HepG2 (cell line): ENCODE results near the gene PIEZO1. TPM values are rescaled to one million over a fixed set of nuclear protein-coding genes. Genes with fewer than 3 reads are reported as not detected.
A peak's percentile ranks its signal among the peaks of the same experiment; 100 is the strongest.

Source experiments
- AKAP8 ChIP-seq: sonication (generic); formaldehyde crosslinking; IDR thresholded peaks from 2 replicates; pipeline ENCODE4 v1.5.1; 2020; ENCODE audit warnings: mild to moderate bottlenecking, missing genetic modification reagents
- ATF3 ChIP-seq: sonication (generic); formaldehyde crosslinking; IDR thresholded peaks from 2 replicates; pipeline ENCODE4 v1.4.0; 2020; ENCODE audit warnings: missing genetic modification reagents
- ELF4 ChIP-seq: sonication (generic); formaldehyde crosslinking; IDR thresholded peaks from 2 replicates; pipeline ENCODE4 v1.5.0; 2020; ENCODE audit warnings: missing genetic modification reagents, mild to moderate bottlenecking, moderate library complexity, borderline replicate concordance
- EZH2 ChIP-seq: conservative IDR thresholded peaks from 2 replicates; pipeline ENCODE4 v1.6.1; 2012; ENCODE audit warnings: mild to moderate bottlenecking, low read depth, low read length, moderate library complexity
- HIVEP1 ChIP-seq: sonication (generic); formaldehyde crosslinking; IDR thresholded peaks from 2 replicates; pipeline ENCODE4 v1.4.0; 2020; ENCODE audit warnings: mild to moderate bottlenecking, missing genetic modification reagents
- HMGA1 ChIP-seq: sonication (generic); formaldehyde crosslinking; conservative IDR thresholded peaks from 2 replicates; pipeline ENCODE4 v1.4.0; 2020; ENCODE audit warnings: missing genetic modification reagents
- LCORL ChIP-seq, 2 experiments: fragments of 450-650 bp in 1 of 2; sonication (generic) in 1 of 2; formaldehyde crosslinking in 1 of 2; IDR thresholded peaks; 2 replicates each; pipeline versions ENCODE4 v1.5.0 to v1.6.1; 2017 to 2020; ENCODE audit warnings: antibody characterized with exemption in 1 of 2, missing genetic modification reagents in 1 of 2
- MNT ChIP-seq: fragments of 450-650 bp; IDR thresholded peaks from 2 replicates; pipeline ENCODE4 v1.6.1; 2016
- PHF21A ChIP-seq: sonication (generic); formaldehyde crosslinking; IDR thresholded peaks from 2 replicates; pipeline ENCODE4 v1.5.0; 2020; ENCODE audit warnings: mild to moderate bottlenecking, missing genetic modification reagents
- REXO4 ChIP-seq: sonication (generic); formaldehyde crosslinking; IDR thresholded peaks from 2 replicates; pipeline ENCODE4 v1.8.0; 2022; ENCODE audit warnings: missing genetic modification reagents, mild to moderate bottlenecking, borderline replicate concordance
- TCF12 ChIP-seq, 2 experiments: fragments of 450-650 bp in 1 of 2; sonication (generic) in 1 of 2; formaldehyde crosslinking in 1 of 2; IDR thresholded peaks; 2 replicates each; pipeline versions ENCODE4 v1.6.1 to v1.8.0; 2017 to 2022; ENCODE audit warnings: antibody characterized with exemption in 1 of 2, mild to moderate bottlenecking in 1 of 2, missing genetic modification reagents in 1 of 2, moderate library complexity in 1 of 2
- XRCC5 ChIP-seq: fragments of 200-400 bp; formaldehyde crosslinking; optimal IDR thresholded peaks from 2 replicates; pipeline ENCODE3; 2017; ENCODE audit warnings: mild to moderate bottlenecking, low read length
- ZFX ChIP-seq: sonication (generic); formaldehyde crosslinking; IDR thresholded peaks from 2 replicates; pipeline ENCODE4 v1.4.0; 2020; ENCODE audit warnings: mild to moderate bottlenecking, low read depth, missing genetic modification reagents, moderate library complexity
- ZMYM4 ChIP-seq: sonication (generic); formaldehyde crosslinking; IDR thresholded peaks from 2 replicates; pipeline ENCODE4 v1.8.1; 2023; ENCODE audit warnings: mild to moderate bottlenecking, missing genetic modification reagents
- ZNF563 ChIP-seq: sonication (generic); formaldehyde crosslinking; IDR thresholded peaks from 2 replicates; pipeline ENCODE4 v1.8.0; 2022; ENCODE audit warnings: mild to moderate bottlenecking, moderate library complexity, missing genetic modification reagents
- ZNF598 ChIP-seq: sonication (generic); formaldehyde crosslinking; IDR thresholded peaks from 2 replicates; pipeline ENCODE4 v1.5.1; 2020; ENCODE audit warnings: mild to moderate bottlenecking, missing genetic modification reagents, borderline replicate concordance
- ZNF772 ChIP-seq: sonication (generic); formaldehyde crosslinking; IDR thresholded peaks from 2 replicates; pipeline ENCODE4 v1.5.0; 2020; ENCODE audit warnings: mild to moderate bottlenecking, missing genetic modification reagents
- ZNF788 ChIP-seq: sonication (generic); formaldehyde crosslinking; IDR thresholded peaks from 2 replicates; pipeline ENCODE4 v1.5.0; 2020; ENCODE audit warnings: mild to moderate bottlenecking, missing genetic modification reagents, borderline replicate concordance
- polyA plus RNA-seq, 8 experiments: library from polyadenylated mRNA; depleted of rRNA in 3 of 8; stranded (reverse) in 7 of 8; unstranded in 1 of 8; fragments of >200 nt; fragmentation: Illumina TruSeq in 4 of 8; extraction: Trizol in 4 of 8; gene quantifications; 2 replicates each; pipeline versions ENCODE4 v1.2.1 to v1.2.3, GENCODE V29; 2011 to 2016; ENCODE audit warnings: low read depth in 4 of 8, missing spikeins in 1 of 8, mixed read lengths in 1 of 8; ENCODE audit not compliant: insufficient read depth in 1 of 8
- total RNA-seq, 5 experiments: library from RNA; depleted of rRNA; stranded (reverse); fragments of >200 nt; fragmentation: Illumina TruSeq; extraction: Trizol; gene quantifications; 2 replicates each; pipeline ENCODE4 v1.2.3, GENCODE V29; 2016; ENCODE audit warnings: low read depth in 1 of 5
- TF ChIP-seq, protein P1 (sequence below): IDR thresholded peaks from 2 replicates; pipeline ENCODE4 v1.6.1; 2012; ENCODE audit warnings: inconsistent platforms
- TF ChIP-seq, protein P2 (sequence below): sonication (generic); formaldehyde crosslinking; IDR thresholded peaks from 2 replicates; pipeline ENCODE4 v1.8.0; 2022; ENCODE audit warnings: missing genetic modification reagents, low read depth, mild to moderate bottlenecking, borderline replicate concordance
- TF ChIP-seq, protein P3 (sequence below): IDR thresholded peaks from 2 replicates; pipeline ENCODE4 v1.4.0; 2020; ENCODE audit warnings: mild to moderate bottlenecking, missing genetic modification reagents

PIEZO1 gene
- total and polyA plus RNA-seq, 2 of the 13 experiments (the other 11 are each of a cell fraction or from before 2014, with no cell fraction given) = 67.9 to 85.0 TPM

- TF ChIP-seq ZMYM4 (CRISPR knock-in tag) (peak; percentile 11; the same call in 1 of the 2 replicates), LCORL (IDR thresholded peaks at IDR 0.05) (no peak), LCORL (CRISPR knock-in tag; IDR thresholded peaks at IDR 0.05) (peak; percentile 28; the same call in 1 of the 2 replicates), ELF4 (CRISPR knock-in tag) (no peak), TCF12 (IDR thresholded peaks at IDR 0.05) (no peak), TCF12 (CRISPR knock-in tag; IDR thresholded peaks at IDR 0.05) (0 out of 2 replicates have a peak, but pooled peaks have one; percentile 17), ZNF598 (0 out of 2 replicates have a peak, but pooled peaks have one; percentile 39), MNT (0 out of 2 replicates have a peak, but pooled peaks have one; percentile 5), ZFX (CRISPR knock-in tag) (peak; percentile 37; the same call in 1 of the 2 replicates), XRCC5 (peak; percentile 82), HIVEP1 (CRISPR knock-in tag) (0 out of 2 replicates have a peak, but pooled peaks have one; percentile 27), EZH2 (peak; percentile 78; the same call in 1 of the 2 replicates), ZNF772 (CRISPR knock-in tag) (0 out of 2 replicates have a peak, but pooled peaks have one; percentile 13), ZNF563 (CRISPR knock-in tag) (peak; percentile 7; the same call in 1 of the 2 replicates), PHF21A (CRISPR knock-in tag) (0 out of 2 replicates have a peak, but pooled peaks have one; percentile 26), HMGA1 (CRISPR knock-in tag) (no peak), REXO4 (no peak), ZNF788 (0 out of 2 replicates have a peak, but pooled peaks have one; percentile 24), ATF3 (CRISPR knock-in tag) (no peak), AKAP8 (peak; percentile 56; the same call in 1 of the 2 replicates)
- TF ChIP-seq, protein P1, sequence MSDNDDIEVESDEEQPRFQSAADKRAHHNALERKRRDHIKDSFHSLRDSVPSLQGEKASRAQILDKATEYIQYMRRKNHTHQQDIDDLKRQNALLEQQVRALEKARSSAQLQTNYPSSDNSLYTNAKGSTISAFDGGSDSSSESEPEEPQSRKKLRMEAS = peak; percentile 42; the same call in 1 of the 2 replicates
- TF ChIP-seq, protein P2, sequence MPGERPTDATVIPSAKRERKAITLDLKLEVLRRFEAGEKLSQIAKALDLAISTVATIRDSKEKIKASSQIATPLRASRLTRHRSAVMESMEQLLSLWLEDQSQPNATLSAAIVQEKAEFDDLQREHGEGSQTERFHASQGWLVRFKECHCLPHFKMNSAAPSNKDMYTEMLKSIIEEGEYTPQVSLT (CRISPR knock-in tag) = no peak
- TF ChIP-seq, protein P3, sequence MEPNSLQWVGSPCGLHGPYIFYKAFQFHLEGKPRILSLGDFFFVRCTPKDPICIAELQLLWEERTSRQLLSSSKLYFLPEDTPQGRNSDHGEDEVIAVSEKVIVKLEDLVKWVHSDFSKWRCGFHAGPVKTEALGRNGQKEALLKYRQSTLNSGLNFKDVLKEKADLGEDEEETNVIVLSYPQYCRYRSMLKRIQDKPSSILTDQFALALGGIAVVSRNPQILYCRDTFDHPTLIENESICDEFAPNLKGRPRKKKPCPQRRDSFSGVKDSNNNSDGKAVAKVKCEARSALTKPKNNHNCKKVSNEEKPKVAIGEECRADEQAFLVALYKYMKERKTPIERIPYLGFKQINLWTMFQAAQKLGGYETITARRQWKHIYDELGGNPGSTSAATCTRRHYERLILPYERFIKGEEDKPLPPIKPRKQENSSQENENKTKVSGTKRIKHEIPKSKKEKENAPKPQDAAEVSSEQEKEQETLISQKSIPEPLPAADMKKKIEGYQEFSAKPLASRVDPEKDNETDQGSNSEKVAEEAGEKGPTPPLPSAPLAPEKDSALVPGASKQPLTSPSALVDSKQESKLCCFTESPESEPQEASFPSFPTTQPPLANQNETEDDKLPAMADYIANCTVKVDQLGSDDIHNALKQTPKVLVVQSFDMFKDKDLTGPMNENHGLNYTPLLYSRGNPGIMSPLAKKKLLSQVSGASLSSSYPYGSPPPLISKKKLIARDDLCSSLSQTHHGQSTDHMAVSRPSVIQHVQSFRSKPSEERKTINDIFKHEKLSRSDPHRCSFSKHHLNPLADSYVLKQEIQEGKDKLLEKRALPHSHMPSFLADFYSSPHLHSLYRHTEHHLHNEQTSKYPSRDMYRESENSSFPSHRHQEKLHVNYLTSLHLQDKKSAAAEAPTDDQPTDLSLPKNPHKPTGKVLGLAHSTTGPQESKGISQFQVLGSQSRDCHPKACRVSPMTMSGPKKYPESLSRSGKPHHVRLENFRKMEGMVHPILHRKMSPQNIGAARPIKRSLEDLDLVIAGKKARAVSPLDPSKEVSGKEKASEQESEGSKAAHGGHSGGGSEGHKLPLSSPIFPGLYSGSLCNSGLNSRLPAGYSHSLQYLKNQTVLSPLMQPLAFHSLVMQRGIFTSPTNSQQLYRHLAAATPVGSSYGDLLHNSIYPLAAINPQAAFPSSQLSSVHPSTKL (CRISPR knock-in tag) = 0 out of 2 replicates have a peak, but pooled peaks have one; percentile 21
Observed at GRCh38 chr16:88685156-88686061, 99.6 kb downstream of the PIEZO1 start (continued).
